Measurements from ENCODE around the gene GPATCH2.
"Not testable (repeated sequence)": the region's sequence is repeated elsewhere in the genome, so short reads cannot be mapped to it uniquely, and the experiment has no call there.

The GPATCH2 gene

GRCh38 chr1:217435204-217435603 is 195.7 kb downstream of the GPATCH2 start:
- no peak for DNase-seq

GRCh38 chr1:217433664-217434063 is 197.2 kb downstream of the GPATCH2 start:
- no peak for DNase-seq

- DNase-seq: no peak
Measured at GRCh38 chr1:217432339-217432738, 198.6 kb downstream of the GPATCH2 start.

GRCh38 chr1:217431395-217431794 is 199.5 kb downstream of the GPATCH2 start:
- DNase-seq: no peak

- no peak for DNase-seq
Measured at GRCh38 chr1:217425422-217425821, 205.5 kb downstream of the GPATCH2 start.

- no peak for DNase-seq
Measured at GRCh38 chr1:217419194-217419551, 211.7 kb downstream of the GPATCH2 start.

GRCh38 chr1:217418269-217419193 is 212.4 kb downstream of the GPATCH2 start:
- DNase-seq: no peak

- DNase-seq: no peak
Measured at GRCh38 chr1:217417363-217417762, 213.5 kb downstream of the GPATCH2 start.

- no peak for DNase-seq
Measured at GRCh38 chr1:217407534-217408001, 223.3 kb downstream of the GPATCH2 start.

- no peak for DNase-seq
Measured at GRCh38 chr1:217403026-217403720, 227.7 kb downstream of the GPATCH2 start.

GRCh38 chr1:217402301-217402700 is 228.6 kb downstream of the GPATCH2 start:
- DNase-seq: no peak

- DNase-seq: no peak
Measured at GRCh38 chr1:217393896-217394295, 237.0 kb downstream of the GPATCH2 start.

- DNase-seq: no peak
Measured at GRCh38 chr1:217392441-217392840, 238.4 kb downstream of the GPATCH2 start.

- no peak for DNase-seq
Measured at GRCh38 chr1:217389895-217390294, 241.0 kb downstream of the GPATCH2 start.

GRCh38 chr1:217388522-217389065 is 242.3 kb downstream of the GPATCH2 start:
- no peak for DNase-seq

- not testable (repeated sequence) for DNase-seq
Measured at GRCh38 chr1:217381773-217382172, 249.1 kb downstream of the GPATCH2 start.

- not testable (repeated sequence) for DNase-seq
Measured at GRCh38 chr1:217379804-217380203, 251.1 kb downstream of the GPATCH2 start.

GRCh38 chr1:217379336-217379735 is 251.6 kb downstream of the GPATCH2 start:
- DNase-seq: no peak

Data from stimulated activated CD4-positive, alpha-beta T cell treated with anti-CD3 and anti-CD28 coated beads, Interleukin-1b, Interleukin-23, amount 100 ng/mL, for 48 hours (primary cell).